ENCODE results near the gene FGD2.

Gene FGD2

DNA sequence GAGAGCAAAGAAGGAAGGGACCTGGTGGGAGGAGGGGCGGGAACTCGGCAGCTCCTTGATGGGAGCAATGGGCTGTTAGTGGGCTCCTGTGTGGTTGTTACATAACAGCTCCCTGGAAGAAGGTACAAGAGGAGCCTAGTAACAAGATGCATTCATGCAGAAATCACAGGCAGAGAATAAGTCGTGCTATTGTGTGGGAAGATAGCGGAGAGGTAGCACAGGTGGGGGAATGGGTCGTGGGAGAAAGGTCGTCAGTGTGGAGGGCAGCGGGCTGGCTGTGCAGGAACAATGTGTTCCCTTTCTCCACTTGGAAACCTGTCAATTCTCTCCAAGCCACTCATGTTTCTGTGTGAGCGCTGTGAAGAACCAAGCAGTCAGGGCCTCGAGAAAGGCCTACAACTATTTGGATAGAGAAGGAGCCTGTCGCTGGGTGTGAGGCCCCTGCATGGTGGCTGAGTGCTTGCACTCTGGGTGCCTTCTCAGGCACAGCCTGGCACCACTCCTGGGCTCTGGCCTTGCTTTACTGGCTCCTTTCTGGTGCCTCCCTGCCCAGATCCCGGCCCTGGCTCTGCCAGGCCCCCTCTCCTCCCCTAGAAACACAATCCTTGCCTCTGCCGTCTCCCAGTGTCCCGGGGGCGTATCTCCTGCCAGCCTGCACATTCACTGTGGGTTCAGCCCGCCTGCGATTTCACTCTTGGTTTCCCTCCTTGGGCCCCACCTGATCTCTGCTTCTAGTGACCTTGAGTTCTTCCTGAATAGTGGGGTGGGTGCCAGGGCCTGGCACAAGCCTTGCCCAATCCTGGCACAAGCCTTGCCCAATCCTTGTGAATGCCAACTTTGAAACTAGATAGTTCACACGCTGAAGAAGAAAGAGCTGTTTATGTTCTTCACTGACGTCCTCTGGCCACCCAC, 7.4 kb upstream of the FGD2 start:
- no peak for DNase-seq

DNA sequence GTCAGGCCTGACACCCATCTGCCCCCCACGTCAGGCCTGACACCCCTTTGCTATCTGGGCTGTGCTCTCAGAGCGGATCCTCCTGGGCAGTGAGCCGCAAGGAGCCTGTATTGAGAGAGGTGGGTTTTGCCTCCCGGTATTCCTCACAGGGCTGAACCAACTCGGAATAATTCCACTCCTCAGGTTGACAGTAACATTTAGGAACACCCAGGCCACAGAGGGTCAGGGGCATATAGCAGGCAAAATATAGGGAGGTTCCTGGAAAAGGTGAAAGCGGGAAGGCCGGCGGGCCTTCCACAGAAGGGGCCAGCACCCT, 6.8 kb upstream of the FGD2 start:
- DNase-seq, result no peak

DNA sequence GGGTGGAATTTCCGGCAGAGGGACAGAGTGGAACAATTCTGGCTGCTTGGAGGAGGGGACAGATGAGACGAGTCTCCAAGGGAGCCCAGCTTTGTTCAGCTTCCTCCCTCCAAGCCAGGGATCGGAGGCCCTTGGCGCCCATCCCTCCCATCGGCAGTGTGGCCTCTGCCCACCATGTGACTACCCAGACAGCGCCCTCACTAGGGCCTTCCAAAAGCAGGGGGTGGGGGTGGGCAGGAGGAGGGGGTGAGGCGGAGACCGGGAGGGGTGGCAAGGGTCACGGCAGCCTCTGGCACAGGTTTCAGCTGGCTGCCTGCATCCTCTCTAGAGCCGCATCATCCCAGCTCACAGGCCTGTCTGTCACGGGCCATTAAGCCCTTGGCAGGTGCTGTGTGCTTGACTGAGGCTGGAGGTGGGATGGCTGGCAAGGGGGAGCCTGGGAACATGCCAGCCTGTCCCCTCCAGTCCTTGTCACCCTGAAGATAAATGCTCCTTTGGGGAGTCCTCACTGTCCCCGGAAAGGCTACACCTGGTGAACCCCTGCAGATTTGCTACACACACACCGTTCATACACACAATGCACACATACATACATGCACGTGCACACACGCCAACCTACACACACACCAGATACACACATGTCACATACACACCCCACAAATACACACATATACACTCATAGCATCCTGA, 6.2 kb upstream of the FGD2 start:
- DNase-seq, result no peak

DNA sequence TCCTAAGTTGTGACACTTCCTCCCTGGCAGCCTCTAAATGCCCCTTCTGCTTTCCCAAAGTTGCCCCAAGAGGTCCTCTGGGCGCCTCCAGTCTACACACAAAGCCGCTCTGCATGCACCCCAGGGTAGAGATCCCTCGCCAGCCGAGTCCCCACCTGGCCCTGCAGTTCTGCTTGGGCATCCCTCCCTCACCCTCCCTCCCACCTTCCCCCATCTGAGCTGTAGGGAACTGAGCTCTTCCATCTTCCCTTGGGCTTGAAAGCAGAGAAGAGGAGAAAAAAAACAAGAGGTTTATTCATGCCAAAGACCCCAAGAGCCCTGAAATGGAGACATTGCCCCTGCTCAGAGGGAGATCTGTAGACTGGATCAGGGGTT, 5.7 kb upstream of the FGD2 start:
- no peak for DNase-seq

DNA sequence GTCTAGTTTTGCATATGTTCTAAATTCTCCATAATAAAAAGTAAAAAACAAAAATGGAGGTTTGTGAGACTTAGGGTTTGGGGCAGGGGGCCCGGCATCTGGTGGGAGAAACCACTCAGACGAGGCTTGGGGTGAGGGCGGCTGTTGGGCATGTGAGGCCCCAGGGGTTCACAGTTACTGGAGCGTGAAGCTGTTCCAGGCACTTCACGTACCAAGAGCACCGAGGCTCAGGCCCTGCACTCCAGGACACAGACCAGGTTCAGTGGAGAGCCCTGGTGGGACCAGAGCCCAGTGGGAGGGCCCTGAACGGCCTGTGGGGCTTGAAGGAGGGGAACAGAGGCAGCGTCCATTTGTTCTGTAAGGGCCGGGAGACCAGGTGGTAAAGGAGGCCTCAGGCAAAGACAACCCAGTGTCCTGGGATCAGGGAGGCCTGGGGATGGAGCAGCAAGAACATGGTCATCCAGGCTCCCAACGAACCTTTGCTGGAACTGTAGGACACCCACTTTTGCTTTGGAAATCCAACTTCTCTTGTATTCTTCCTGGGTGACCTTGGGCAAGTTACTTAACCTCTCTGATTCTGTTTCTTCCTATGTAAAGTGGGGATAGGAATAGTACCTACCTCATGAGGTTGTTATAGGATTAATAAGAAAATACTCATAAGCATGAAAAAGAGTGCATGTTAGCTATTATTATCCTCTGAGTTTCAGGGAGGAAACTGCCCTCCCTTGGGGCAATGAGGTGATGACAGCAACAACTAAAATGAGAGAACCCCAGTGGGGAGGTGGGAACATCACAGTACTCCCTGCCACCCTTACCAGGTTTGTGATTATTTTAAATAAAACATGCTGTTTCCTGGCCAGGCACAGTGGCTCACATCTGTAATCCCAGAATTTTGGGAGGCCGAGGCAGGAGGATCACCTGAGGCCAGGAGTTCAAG, 1.1 kb upstream of the FGD2 start:
- DNase-seq, result no peak

DNA sequence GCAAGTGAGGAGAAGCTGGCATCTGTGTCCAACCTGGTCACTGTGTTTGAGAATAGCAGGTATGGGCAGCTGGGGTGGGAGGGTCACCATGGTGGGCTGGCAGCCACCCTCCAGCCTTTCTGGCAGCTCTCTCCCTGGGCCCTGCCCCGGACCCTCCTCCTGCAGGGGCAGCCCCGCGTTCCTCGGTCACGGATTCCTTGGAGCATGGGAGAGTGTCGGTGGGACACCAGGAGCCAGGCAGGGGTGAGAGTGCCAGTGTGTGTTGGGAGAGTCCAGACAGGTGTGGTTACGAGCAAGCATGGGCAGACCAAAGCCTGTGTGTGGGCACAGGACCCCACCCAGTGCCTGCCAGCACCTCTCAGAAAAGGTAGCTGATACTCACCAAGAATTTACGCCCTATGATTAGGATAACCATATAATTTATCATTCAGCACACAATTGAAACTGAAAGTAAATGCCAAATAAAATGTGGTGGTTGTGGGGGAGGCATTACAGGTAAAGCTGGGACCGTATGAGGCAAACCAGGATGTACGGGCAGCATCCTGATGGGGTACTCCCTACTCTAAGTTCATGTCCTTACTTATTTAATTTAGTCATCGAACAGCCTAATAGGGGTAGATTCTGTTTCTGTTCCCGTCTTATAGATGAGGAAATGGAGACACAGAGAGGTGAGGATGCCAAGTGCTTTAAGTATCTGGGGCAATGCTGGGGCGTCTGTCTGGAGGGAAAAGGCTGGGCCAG, 542 bp downstream of the FGD2 start:
- no peak for DNase-seq

DNA sequence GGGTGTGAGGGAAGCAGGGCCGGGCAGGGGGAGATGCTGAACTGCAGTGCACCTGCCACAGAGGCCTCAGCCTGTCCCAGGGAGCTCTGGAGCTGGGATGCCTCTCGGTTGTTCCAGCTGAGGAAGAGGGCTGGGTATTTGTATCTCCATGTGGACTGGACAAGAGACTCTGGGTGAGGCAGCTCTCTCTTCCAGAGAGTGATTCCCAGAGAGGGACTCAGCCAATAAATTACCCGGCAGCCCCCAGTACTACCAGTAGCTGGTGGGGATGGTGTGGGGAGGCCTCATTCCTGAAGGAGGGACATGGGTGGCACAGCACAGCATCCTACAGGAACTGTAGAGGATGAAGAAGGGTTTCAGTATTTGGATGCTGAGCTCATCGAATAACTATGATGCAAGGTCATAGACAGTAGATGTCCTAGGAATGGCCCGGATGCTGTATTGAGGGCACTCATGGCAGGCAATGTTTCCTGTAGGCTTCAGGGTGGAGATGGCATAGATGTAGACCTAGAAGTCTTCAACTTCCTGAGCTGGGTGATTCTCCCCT, 1.4 kb downstream of the FGD2 start:
- DNase-seq, result no peak

DNA sequence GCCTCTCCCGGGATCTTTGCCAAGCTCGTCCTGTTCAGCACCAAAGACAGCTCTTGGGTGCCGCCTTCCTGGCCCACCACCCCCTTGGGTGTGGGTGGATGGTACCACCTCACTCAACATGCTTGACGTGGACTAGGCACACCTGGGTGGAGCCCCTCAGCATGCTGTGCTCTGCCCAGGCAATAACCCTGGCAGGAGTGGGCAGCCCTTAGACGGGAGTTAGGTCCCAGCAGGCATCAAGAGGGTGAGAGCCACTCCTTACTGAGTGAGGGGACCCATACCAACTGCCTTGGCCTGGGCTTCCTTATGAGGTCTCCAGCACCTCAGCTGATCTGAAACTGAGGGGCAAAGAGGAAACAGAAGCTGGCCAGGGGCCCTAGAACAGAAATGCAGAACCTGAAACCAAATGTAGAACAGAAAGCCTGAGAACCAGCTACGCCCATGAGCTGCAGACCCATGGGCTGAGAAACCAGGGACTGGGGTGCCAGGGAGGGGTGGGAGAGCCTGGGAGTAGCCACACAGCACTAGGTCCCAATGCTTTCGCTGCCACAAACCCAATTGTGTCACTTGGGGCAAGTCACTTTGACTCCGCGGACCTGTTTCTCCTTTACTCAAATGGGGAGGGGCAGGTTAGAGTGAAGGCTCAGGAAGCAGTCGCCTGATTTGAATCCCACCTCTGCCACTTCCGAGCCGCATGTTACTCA, 2.0 kb downstream of the FGD2 start:
- DNase-seq, result no peak

DNA sequence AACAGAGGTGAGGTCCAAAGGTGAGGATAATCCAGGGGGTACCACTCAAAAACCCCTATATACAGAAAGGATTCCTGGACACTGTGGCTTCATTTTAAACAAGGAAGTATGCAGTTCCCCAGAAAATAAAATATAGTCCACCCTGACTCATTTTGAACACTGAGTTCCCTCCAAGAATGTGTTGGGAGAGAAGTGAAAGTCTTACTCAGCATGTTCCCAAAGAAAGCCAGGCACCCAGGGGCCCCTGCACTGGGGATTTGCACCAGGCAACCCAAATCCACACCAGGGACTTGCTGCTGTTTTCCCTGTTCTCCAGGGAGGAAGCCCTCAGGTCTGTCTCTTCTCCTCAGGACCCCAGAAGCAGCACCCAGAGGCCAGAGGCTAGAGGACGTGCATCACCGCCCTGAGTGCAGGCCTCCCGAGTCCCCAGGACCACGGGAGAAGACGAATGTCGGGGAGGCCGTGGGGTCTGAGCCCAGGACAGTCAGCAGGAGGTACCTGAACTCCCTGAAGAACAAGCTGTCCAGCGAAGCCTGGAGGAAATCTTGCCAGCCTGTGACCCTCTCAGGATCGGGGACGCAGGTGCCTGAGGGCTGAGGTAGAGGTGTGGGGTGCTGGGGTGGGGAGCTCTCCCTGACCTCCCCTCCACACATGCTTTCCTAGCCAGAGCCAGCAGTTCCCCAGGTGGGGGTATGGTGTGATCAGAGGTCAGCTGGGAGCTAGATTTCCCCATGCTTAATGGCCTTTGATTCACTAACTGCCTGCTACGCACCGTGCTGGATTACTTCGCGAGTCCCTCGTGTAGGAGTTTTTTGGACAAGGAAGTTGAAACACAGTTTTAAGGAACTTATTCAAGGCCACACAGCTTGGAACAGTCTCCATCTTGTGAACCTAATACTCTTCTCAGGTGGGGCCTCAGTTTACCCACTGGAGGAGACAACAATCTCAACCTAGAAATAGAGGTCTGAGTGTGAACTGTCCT, 3.3 kb downstream of the FGD2 start:
- no peak for DNase-seq

DNA sequence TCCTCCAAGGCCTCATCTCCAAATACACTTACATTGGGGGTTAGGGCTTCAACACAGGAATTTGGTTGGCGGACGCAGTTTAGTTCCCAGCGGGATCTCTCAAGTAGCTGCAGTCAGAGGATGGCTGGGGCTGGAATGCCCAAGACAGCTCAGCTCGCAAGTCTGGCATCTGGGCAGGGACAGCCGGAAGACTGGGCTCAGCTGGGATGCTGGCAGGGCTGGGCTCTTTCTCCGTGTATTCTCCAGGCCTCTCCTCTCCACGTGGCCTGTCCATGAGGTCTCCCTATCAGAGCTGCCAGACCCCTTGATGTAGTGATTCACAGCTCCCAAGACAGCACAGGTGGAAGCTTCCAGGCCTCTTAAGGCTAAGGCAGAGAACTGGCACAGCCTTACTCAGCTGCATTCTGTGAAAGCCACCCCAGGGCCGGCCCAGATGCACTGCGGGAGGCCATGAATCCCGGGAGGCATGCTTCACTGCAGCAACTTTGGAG, 5.0 kb downstream of the FGD2 start:
- DNase-seq, result no peak

DNA sequence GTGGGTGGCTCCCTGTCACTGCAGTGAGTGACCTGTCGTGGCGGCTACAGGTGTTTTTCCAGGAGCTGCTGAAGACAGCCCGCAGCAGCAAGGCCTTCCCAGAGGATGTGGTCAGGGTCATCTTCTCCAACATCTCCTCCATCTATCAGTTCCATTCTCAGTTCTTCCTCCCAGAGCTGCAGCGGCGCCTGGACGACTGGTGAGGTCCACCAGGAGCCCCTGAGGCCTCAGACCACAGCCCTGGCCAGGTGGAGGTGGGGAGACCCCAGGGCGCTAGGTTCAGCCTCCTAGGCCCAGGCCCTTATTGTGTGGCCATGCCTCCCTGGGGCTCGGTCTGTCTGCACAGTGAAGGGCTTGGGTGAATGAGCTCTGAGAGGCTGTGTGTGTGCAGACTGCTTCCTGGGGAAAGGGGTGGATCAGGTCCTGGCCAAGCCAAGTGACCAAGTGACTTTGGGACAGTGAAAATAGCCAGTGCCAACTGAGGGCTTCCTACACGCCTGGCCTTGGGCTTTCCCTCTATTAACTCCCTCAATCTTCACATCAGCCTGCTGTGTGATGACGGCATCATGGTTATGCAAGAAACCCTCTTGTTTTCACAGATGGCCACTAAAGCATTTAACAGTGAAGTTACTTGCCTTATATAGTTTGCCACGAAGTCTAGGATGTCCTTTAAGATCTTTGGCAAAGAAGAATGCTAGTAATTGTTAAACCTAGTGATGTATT, 6.4 kb downstream of the FGD2 start:
- DNase-seq, result no peak

DNA sequence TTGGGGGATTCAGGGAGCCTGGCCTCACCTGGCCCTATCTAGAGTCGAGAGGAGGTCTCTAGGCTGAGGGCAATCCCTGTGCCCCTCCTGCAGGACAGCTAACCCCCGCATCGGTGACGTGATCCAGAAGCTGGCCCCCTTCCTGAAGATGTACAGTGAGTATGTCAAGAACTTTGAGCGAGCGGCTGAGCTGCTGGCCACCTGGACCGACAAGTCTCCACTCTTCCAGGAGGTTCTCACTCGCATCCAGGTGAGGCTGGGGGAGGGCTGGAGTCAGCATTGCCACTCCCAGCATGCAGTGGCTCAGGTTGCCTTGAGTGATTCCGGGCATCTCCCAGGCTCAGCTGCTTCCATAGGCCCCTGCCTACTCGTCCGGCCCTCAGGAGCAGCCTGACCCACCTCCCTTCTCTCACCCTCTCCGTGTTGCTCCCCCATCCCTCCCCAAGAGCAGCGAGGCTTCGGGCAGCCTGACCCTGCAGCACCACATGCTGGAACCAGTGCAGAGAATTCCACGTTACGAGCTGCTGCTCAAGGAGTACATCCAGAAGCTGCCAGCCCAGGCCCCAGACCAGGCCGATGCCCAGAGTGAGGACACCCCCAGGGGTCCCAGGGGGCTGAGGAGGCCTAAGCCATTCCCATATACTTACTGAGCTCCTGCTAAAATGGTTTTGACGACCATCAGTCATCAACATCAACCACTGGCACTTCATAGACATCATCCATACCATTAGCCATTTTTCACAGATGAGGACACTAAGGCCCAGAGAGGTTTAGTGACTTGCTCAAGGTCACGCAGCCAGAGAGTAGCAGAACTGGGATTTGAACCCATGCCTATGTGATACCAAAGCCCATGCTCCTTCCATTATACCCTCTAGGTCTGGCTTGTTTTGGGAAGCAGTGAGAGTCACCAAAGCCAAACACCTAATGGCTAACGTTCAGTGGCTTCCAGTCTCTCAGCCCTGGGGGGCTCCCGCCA, 8.3 kb downstream of the FGD2 start:
- no peak for DNase-seq

DNA sequence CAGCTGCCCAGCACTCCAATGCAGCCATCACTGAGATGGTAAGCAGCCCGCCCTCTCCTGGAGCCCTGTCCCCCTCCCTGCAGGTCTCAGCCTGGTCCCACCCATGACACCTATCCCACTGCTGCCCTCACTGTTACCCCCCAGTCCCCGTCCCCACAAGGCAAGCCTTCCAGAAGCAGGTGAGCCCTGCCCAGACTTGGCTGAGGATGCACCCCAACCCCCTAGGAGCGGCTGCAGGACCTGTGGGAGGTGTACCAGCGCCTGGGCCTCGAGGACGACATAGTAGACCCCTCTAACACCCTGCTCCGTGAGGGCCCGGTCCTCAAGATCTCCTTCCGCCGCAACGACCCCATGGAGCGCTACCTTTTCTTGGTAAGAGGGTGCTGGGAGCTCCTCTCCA, 9.2 kb downstream of the FGD2 start:
- DNase-seq, result no peak

DNA sequence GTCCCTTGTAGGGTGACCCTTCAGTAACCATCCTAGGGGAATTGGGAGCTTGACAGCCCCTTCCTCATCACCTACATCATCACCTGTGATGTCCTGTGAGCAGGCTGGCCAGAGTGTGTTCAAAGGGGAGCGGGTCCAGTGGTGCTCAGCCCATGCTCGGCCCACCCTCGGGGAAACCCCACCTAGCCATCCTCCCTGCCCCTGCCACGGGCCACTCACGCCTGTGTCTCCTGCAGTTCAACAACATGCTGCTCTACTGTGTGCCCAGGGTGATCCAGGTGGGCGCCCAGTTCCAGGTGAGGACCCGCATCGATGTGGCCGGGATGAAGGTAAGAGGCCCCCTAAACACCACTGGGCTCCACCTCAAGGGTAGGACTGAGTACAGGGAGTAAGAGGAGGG, 10.1 kb downstream of the FGD2 start:
- no peak for DNase-seq

DNA sequence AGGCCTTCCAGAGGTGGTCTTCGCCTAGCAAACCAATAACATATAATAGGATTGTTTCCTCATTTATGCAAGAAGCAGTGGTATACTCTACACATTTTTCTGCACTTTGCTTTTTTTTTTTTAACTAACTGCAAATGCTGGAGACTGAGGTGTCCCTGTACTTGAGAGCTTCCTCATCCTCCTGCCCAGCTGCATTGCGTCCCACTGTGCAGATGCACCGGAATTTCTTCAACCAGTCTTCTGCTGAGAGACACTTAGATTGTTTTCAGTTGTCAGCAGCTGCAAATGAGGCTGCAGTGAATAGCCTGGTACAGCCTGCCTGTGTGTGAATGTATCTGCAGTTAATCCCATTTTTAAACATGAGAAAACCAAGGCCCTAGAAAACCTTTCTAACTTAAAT, 11.5 kb downstream of the FGD2 start:
- DNase-seq, result no peak

DNA sequence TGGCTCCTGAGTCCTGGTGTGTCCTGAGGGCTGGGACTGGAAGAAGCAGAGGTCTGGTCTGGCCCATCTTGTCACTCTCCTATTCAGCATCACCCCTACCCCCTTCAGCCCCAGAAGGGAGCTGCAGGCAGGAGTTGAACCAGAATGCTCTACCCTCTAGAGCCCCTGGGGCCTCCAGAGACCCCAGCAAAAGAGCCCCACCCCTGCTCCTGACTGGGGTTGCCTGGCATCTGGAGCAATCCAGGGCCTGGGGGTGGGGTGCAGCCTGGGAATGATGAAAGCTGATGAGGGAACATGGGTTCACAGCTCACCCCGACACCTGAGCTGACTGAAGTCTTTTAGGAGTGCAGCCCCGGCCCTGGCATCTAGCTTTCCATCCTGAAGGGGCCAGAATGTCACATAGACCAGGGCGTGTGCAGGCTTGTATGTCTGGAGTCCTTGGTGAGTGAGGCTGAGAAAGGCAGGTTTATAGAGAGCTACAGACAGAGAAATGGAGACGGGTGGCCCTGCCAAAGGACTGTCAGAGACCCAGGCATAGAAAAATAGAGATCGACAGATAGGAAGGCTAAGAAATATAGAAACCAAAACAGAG, 12.2 kb downstream of the FGD2 start:
- no peak for DNase-seq

DNA sequence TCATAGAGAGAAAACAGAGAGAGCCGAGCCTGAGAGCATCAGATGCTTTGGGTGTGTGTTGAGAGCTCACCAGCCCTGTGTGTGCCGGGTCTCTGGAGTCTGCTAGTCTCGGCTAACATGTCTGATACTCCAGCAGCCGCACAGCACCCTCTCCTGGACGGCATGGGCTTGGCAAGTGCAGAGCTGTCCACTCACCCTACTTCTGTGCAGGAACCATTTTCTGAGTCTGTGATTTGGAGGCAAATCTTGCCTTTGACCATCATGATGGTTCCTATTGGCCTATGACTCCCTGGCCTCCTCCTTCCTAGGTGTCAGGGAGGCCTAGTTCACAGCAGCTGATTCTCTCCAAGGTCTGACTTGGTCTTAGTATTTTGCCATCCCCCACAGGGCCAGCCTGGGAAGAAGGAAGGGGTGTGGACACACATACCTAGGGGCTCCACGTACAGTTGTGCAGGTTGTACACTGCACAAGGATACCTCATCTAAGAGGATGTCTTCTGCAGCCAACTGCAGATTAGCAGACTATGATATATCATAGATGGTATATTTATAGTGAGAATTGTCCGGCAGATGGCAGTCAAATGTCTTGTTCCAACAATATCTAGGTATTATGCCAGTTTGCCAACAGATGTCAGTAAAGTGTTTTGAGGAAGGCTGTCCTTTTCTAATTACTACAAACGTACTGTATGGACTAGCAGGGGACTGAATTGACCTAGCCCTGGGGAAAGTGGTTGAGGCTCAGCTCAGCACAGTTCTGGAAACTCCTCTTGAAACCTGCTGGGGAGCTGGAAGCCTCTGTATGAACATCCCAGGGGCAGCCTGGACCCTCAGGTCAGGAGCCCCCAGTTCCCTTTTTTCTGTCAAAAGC, 13.0 kb downstream of the FGD2 start:
- DNase-seq, result peak; percentile 76

All from NCI-H774 (cell line).